D721Med (cell line): ENCODE data around the gene ELFN2.

Experiments
- DNase-seq: peaks from one replicate; pipeline ENCODE4 v3.0.0; 2011; ENCODE audit warnings: low spot score; ENCODE audit not compliant: insufficient read length
- FAIRE-seq: peaks from 2 replicates; lab custom pipeline; 2011; peaks lifted over from hg19 to GRCh38; lab: Jason Lieb, UNC
- CTCF ChIP-seq: IDR thresholded peaks from 2 replicates; pipeline ENCODE4 v1.5.1; 2012; ENCODE audit warnings: mild to moderate bottlenecking, control low read depth; ENCODE audit not compliant: insufficient read depth; ENCODE audit errors: missing control alignments

ELFN2 gene

GRCh38 chr22:37337204-37337943 lies 89.9 kb downstream of the ELFN2 start:
- DNase-seq (no peak), FAIRE-seq (no peak)
- TF ChIP-seq CTCF: no peak

GRCh38 chr22:37336579-37336978 lies 90.7 kb downstream of the ELFN2 start:
- TF ChIP-seq CTCF: no peak
- DNase-seq (no peak), FAIRE-seq (no peak)

- no peak for TF ChIP-seq CTCF
- no peak for DNase-seq
- no peak for FAIRE-seq
Measured at GRCh38 chr22:37335806-37336199, 91.5 kb downstream of the ELFN2 start.

- TF ChIP-seq CTCF: no peak
- no peak for DNase-seq
- no peak for FAIRE-seq
Measured at GRCh38 chr22:37334859-37335805, 92.1 kb downstream of the ELFN2 start.

- DNase-seq (no peak), FAIRE-seq (no peak)
- no peak for TF ChIP-seq CTCF
Measured at GRCh38 chr22:37334461-37334858, 92.8 kb downstream of the ELFN2 start.

- TF ChIP-seq CTCF: no peak
- DNase-seq: no peak
- FAIRE-seq: no peak
Measured at GRCh38 chr22:37333724-37334460, 93.4 kb downstream of the ELFN2 start.
